GM13976 (cell line): ENCODE results near the gene COMMD4.

Experiments
- DNase-seq: peaks from one replicate; pipeline ENCODE4 v3.0.0; 2012; ENCODE audit warnings: low spot score
- in situ Hi-C: fragments of 300-500 bp; cut with MboI; formaldehyde crosslinking; loops from one replicate; pipeline ENCODE4 v1.12.0; 2022; ENCODE audit warnings: low sequenced_read_pairs, mixed read lengths, inconsistent platforms; ENCODE audit not compliant: unreplicated experiment
- TF ChIP-seq, protein P1 (sequence below): IDR thresholded peaks from 2 replicates; pipeline ENCODE4 v1.5.1; 2012; ENCODE audit warnings: borderline replicate concordance, mild to moderate bottlenecking; ENCODE audit not compliant: insufficient read depth; ENCODE audit errors: extremely low read depth, missing control alignments, control extremely low read depth

The COMMD4 gene

GRCh38 chr15:75354454-75354853, 18.6 kb downstream of the COMMD4 start:
- DNase-seq = no peak
- in situ Hi-C loops = loop anchor here (25.0 kb wide), 1 partner anchor 283 kb away; the partner anchor contains the start of genes IMP3, SNUPN and SNX33
- TF ChIP-seq, protein P1, sequence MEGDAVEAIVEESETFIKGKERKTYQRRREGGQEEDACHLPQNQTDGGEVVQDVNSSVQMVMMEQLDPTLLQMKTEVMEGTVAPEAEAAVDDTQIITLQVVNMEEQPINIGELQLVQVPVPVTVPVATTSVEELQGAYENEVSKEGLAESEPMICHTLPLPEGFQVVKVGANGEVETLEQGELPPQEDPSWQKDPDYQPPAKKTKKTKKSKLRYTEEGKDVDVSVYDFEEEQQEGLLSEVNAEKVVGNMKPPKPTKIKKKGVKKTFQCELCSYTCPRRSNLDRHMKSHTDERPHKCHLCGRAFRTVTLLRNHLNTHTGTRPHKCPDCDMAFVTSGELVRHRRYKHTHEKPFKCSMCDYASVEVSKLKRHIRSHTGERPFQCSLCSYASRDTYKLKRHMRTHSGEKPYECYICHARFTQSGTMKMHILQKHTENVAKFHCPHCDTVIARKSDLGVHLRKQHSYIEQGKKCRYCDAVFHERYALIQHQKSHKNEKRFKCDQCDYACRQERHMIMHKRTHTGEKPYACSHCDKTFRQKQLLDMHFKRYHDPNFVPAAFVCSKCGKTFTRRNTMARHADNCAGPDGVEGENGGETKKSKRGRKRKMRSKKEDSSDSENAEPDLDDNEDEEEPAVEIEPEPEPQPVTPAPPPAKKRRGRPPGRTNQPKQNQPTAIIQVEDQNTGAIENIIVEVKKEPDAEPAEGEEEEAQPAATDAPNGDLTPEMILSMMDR = no peak

DNA sequence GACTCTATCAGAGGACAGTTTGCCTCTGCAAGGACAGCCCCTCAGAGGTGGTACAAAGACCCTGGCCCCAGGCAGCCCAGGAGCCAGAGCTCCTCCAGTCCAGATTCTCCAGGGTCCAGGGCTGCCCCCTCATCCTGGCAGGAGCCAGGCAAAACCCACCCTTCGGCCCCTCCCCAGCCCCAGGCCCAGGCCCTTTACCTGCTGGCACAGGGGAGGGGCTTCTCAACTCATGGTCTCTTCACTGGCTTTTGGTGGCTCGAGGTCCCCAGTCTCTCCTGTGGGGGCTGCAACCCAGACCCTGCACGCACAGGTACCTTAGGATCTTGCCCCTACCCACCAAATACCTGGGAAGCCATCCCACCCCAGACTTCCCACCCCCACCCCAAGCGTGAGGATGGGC, 19.5 kb downstream of the COMMD4 start:
- in situ Hi-C loops = loop anchor here (25.0 kb wide), 1 partner anchor 282 kb away; the partner anchor contains the start of genes IMP3, SNUPN and SNX33
- no peak for DNase-seq

GRCh38 chr15:75356006-75356405, 20.1 kb downstream of the COMMD4 start:
- TF ChIP-seq, protein P1 = no peak
- DNase-seq = no peak
- in situ Hi-C loops = loop anchor here (25.0 kb wide), 1 partner anchor 281 kb away; the partner anchor contains the start of genes IMP3, SNUPN and SNX33

More for the DNA sequence above, 19.5 kb downstream of the COMMD4 start:
- TF ChIP-seq, protein P1 = no peak

GRCh38 chr15:75356517-75356916, 20.7 kb downstream of the COMMD4 start:
- in situ Hi-C loops = loop anchor here (25.0 kb wide), 1 partner anchor 281 kb away; the partner anchor contains the start of genes IMP3, SNUPN and SNX33
- TF ChIP-seq, protein P1 = no peak
- no peak for DNase-seq

DNA sequence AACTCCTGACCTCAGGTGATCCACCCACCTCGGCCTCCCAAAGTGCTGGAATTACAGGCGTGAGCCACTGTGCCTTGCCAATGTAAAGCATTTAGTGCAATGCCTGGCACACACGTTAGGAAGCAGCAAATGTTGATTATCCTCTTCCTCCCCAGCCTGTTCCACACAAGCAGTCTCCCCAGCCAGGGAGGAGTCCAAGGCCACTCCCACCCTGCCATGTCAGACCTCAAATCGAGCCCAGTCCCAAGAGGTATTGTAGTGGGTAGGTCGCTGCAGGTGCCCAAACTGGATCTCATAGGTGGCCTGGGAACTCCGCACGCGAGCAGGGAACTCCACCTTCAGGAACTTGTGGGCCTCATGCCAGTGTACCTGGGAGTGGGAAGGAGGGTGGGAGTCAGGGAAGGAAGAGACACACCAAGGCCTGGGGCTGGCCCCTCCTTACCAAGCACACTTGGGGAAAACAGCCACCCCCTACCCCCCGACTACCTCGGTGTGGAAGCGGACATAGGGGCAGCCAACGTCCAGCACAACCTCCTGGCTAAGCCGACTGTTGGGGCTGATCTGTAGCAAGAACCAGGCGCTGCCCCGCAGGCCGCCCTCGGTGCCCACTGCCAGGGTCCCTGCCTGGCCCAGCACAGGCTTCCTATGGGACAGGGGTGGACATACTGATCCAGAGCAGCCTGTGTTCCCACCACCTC, 22.3 kb downstream of the COMMD4 start:
- in situ Hi-C loops = loop anchor here (25.0 kb wide), 1 partner anchor 279 kb away; the partner anchor contains the start of genes IMP3, SNUPN and SNX33
- DNase-seq = no peak

DNA sequence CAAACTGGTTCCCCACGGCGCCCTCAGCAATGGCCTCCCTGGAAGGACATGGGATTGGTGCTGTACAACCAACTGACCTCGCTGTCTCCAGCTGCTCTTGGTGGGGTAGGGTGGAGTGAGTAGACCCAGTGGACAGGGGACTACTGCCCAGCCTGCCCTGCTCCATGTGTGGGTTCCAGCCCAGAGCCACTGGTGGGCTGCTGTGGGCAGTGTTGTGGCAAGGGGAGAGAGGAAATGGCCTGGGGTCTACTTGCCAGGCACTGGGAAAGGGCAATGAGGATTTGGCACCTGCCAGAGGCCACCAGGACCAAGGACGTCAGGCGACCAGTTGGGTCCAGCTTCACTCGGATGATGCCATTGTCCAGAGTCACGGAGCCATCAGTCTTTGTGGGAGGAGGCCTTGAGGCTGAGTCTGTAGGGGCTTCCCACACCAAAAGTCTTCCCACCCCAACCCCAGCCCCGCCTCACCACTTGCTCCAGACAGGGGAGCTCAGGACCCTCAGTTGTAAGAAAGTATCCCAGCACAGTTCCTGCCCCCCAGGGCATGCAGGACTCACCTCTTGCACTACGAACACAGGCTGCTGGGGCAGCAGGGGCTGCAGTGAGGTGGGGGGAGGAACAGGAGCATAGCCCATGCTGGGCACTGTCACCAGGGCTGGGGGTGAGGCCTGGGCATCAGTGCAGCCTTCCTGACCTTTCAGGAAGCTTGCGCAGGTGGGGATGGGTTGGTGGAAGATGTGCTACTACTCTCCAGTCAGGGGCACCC, 23.1 kb downstream of the COMMD4 start:
- in situ Hi-C loops = loop anchor here (25.0 kb wide), 1 partner anchor 278 kb away; the partner anchor contains the start of genes IMP3, SNUPN and SNX33
- TF ChIP-seq, protein P1 = no peak

More for the DNA sequence above, 22.3 kb downstream of the COMMD4 start:
- TF ChIP-seq, protein P1 = no peak

More for the DNA sequence above, 23.1 kb downstream of the COMMD4 start:
- no peak for DNase-seq
